ENCODE data around the gene SLC25A28.

SLC25A28 gene

GRCh38 chr10:99656199-99657064 lies 36.2 kb upstream of the SLC25A28 start:
- H3K9ac ChIP-seq (ENCODE audit: low read depth in 1 of 2, low read length in 2 of 2), result no peak overlapping the region
- H3K4me1 ChIP-seq (ENCODE audit: control insufficient read depth in 1 of 2, insufficient read depth in 2 of 2, low read length in 2 of 2), result peaks cover 5 to 20% of the 10 kb centered on the region in 2 donors
- H3K27ac ChIP-seq (ENCODE audit: low read depth, low read length), result no peak overlapping the region
- H3K27me3 ChIP-seq (ENCODE audit: control insufficient read depth in 1 of 2, insufficient read depth in 2 of 2, low read length in 2 of 2), result no peaks in the 10 kb centered on the region
- H3K4me3 ChIP-seq (ENCODE audit: low read depth in 1 of 2, low read length in 2 of 2), result no peak overlapping the region
- H3K9me3 ChIP-seq (ENCODE audit: control insufficient read depth in 1 of 2, low read length in 2 of 2), result no peaks in the 10 kb centered on the region
- H3K36me3 ChIP-seq (ENCODE audit: control insufficient read depth in 1 of 2, insufficient read depth in 2 of 2, low read length in 2 of 2), result no peaks in the 10 kb centered on the region

- Histone ChIP-seq H3K9ac (ENCODE audit: low read depth in 1 of 2, low read length in 2 of 2) (no peak overlapping the region), H3K4me1 (ENCODE audit: control insufficient read depth in 1 of 2, insufficient read depth in 2 of 2, low read length in 2 of 2) (peaks cover 4 to 5% of the 10 kb centered on the region in 2 donors), H3K36me3 (ENCODE audit: control insufficient read depth in 1 of 2, insufficient read depth in 2 of 2, low read length in 2 of 2) (no peaks in the 10 kb centered on the region), H3K27me3 (ENCODE audit: control insufficient read depth in 1 of 2, insufficient read depth in 2 of 2, low read length in 2 of 2) (peaks cover 0 to 3% of the 10 kb centered on the region in 2 donors), H3K4me3 (ENCODE audit: low read depth in 1 of 2, low read length in 2 of 2) (no peak overlapping the region), H3K9me3 (ENCODE audit: control insufficient read depth in 1 of 2, low read length in 2 of 2) (no peaks in the 10 kb centered on the region), H3K27ac (ENCODE audit: low read depth, low read length) (no peak overlapping the region)
Observed at GRCh38 chr10:99654390-99655175, 34.3 kb upstream of the SLC25A28 start.

GRCh38 chr10:99652800-99653390 lies 32.7 kb upstream of the SLC25A28 start:
- H3K4me1 ChIP-seq (ENCODE audit: control insufficient read depth in 1 of 2, insufficient read depth in 2 of 2, low read length in 2 of 2), result no peaks in the 10 kb centered on the region
- H3K9me3 ChIP-seq (ENCODE audit: control insufficient read depth in 1 of 2, low read length in 2 of 2), result no peaks in the 10 kb centered on the region
- no peak overlapping the region for H3K4me3 ChIP-seq (ENCODE audit: low read depth in 1 of 2, low read length in 2 of 2)
- no peaks in the 10 kb centered on the region for H3K36me3 ChIP-seq (ENCODE audit: control insufficient read depth in 1 of 2, insufficient read depth in 2 of 2, low read length in 2 of 2)
- no peak overlapping the region for H3K27ac ChIP-seq (ENCODE audit: low read depth, low read length)
- no peak overlapping the region for H3K9ac ChIP-seq (ENCODE audit: low read depth in 1 of 2, low read length in 2 of 2)
- peaks cover 0 to 3% of the 10 kb centered on the region in 2 donors for H3K27me3 ChIP-seq (ENCODE audit: control insufficient read depth in 1 of 2, insufficient read depth in 2 of 2, low read length in 2 of 2)

GRCh38 chr10:99648717-99649116 lies 28.5 kb upstream of the SLC25A28 start:
- H3K4me1 ChIP-seq (ENCODE audit: control insufficient read depth in 1 of 2, insufficient read depth in 2 of 2, low read length in 2 of 2), result no peaks in the 10 kb centered on the region
- H3K27me3 ChIP-seq (ENCODE audit: control insufficient read depth in 1 of 2, insufficient read depth in 2 of 2, low read length in 2 of 2), result peaks cover 0 to 3% of the 10 kb centered on the region in 2 donors
- H3K9me3 ChIP-seq (ENCODE audit: control insufficient read depth in 1 of 2, low read length in 2 of 2), result no peaks in the 10 kb centered on the region
- H3K27ac ChIP-seq (ENCODE audit: low read depth, low read length), result no peak overlapping the region
- no peak overlapping the region for H3K4me3 ChIP-seq (ENCODE audit: low read depth in 1 of 2, low read length in 2 of 2)
- no peak overlapping the region for H3K9ac ChIP-seq (ENCODE audit: low read depth in 1 of 2, low read length in 2 of 2)
- no peaks in the 10 kb centered on the region for H3K36me3 ChIP-seq (ENCODE audit: control insufficient read depth in 1 of 2, insufficient read depth in 2 of 2, low read length in 2 of 2)

GRCh38 chr10:99647601-99648151 lies 27.4 kb upstream of the SLC25A28 start:
- Histone ChIP-seq H3K9me3 (ENCODE audit: control insufficient read depth in 1 of 2, low read length in 2 of 2) (no peaks in the 10 kb centered on the region), H3K9ac (ENCODE audit: low read depth in 1 of 2, low read length in 2 of 2) (no peak overlapping the region), H3K27ac (ENCODE audit: low read depth, low read length) (no peak overlapping the region), H3K36me3 (ENCODE audit: control insufficient read depth in 1 of 2, insufficient read depth in 2 of 2, low read length in 2 of 2) (no peaks in the 10 kb centered on the region), H3K4me1 (ENCODE audit: control insufficient read depth in 1 of 2, insufficient read depth in 2 of 2, low read length in 2 of 2) (no peaks in the 10 kb centered on the region), H3K27me3 (ENCODE audit: control insufficient read depth in 1 of 2, insufficient read depth in 2 of 2, low read length in 2 of 2) (peaks cover 0 to 3% of the 10 kb centered on the region in 2 donors), H3K4me3 (ENCODE audit: low read depth in 1 of 2, low read length in 2 of 2) (no peak overlapping the region)

- H3K4me1 ChIP-seq (ENCODE audit: control insufficient read depth in 1 of 2, insufficient read depth in 2 of 2, low read length in 2 of 2), result no peaks in the 10 kb centered on the region
- no peak overlapping the region for H3K27ac ChIP-seq (ENCODE audit: low read depth, low read length)
- no peak overlapping the region for H3K9ac ChIP-seq (ENCODE audit: low read depth in 1 of 2, low read length in 2 of 2)
- no peak overlapping the region for H3K4me3 ChIP-seq (ENCODE audit: low read depth in 1 of 2, low read length in 2 of 2)
- no peaks in the 10 kb centered on the region for H3K36me3 ChIP-seq (ENCODE audit: control insufficient read depth in 1 of 2, insufficient read depth in 2 of 2, low read length in 2 of 2)
- no peaks in the 10 kb centered on the region for H3K9me3 ChIP-seq (ENCODE audit: control insufficient read depth in 1 of 2, low read length in 2 of 2)
- H3K27me3 ChIP-seq (ENCODE audit: control insufficient read depth in 1 of 2, insufficient read depth in 2 of 2, low read length in 2 of 2), result no peaks in the 10 kb centered on the region
Observed at GRCh38 chr10:99633832-99634231, 13.6 kb upstream of the SLC25A28 start.

GRCh38 chr10:99631496-99631895 lies 11.3 kb upstream of the SLC25A28 start:
- H3K9me3 ChIP-seq (ENCODE audit: control insufficient read depth in 1 of 2, low read length in 2 of 2), result no peaks in the 10 kb centered on the region
- no peak overlapping the region for H3K27ac ChIP-seq (ENCODE audit: low read depth, low read length)
- no peaks in the 10 kb centered on the region for H3K27me3 ChIP-seq (ENCODE audit: control insufficient read depth in 1 of 2, insufficient read depth in 2 of 2, low read length in 2 of 2)
- H3K9ac ChIP-seq (ENCODE audit: low read depth in 1 of 2, low read length in 2 of 2), result no peak overlapping the region
- H3K4me3 ChIP-seq (ENCODE audit: low read depth in 1 of 2, low read length in 2 of 2), result no peak overlapping the region
- H3K36me3 ChIP-seq (ENCODE audit: control insufficient read depth in 1 of 2, insufficient read depth in 2 of 2, low read length in 2 of 2), result no peaks in the 10 kb centered on the region
- no peaks in the 10 kb centered on the region for H3K4me1 ChIP-seq (ENCODE audit: control insufficient read depth in 1 of 2, insufficient read depth in 2 of 2, low read length in 2 of 2)

GRCh38 chr10:99630991-99631390 lies 10.8 kb upstream of the SLC25A28 start:
- Histone ChIP-seq H3K4me3 (ENCODE audit: low read depth in 1 of 2, low read length in 2 of 2) (no peak overlapping the region), H3K4me1 (ENCODE audit: control insufficient read depth in 1 of 2, insufficient read depth in 2 of 2, low read length in 2 of 2) (no peaks in the 10 kb centered on the region), H3K27me3 (ENCODE audit: control insufficient read depth in 1 of 2, insufficient read depth in 2 of 2, low read length in 2 of 2) (no peaks in the 10 kb centered on the region), H3K9me3 (ENCODE audit: control insufficient read depth in 1 of 2, low read length in 2 of 2) (no peaks in the 10 kb centered on the region), H3K9ac (ENCODE audit: low read depth in 1 of 2, low read length in 2 of 2) (no peak overlapping the region), H3K27ac (ENCODE audit: low read depth, low read length) (no peak overlapping the region), H3K36me3 (ENCODE audit: control insufficient read depth in 1 of 2, insufficient read depth in 2 of 2, low read length in 2 of 2) (no peaks in the 10 kb centered on the region)

GRCh38 chr10:99630433-99630832 lies 10.2 kb upstream of the SLC25A28 start:
- H3K9ac ChIP-seq (ENCODE audit: low read depth in 1 of 2, low read length in 2 of 2), result no peak overlapping the region
- no peaks in the 10 kb centered on the region for H3K27me3 ChIP-seq (ENCODE audit: control insufficient read depth in 1 of 2, insufficient read depth in 2 of 2, low read length in 2 of 2)
- no peaks in the 10 kb centered on the region for H3K36me3 ChIP-seq (ENCODE audit: control insufficient read depth in 1 of 2, insufficient read depth in 2 of 2, low read length in 2 of 2)
- H3K4me3 ChIP-seq (ENCODE audit: low read depth in 1 of 2, low read length in 2 of 2), result no peak overlapping the region
- no peaks in the 10 kb centered on the region for H3K9me3 ChIP-seq (ENCODE audit: control insufficient read depth in 1 of 2, low read length in 2 of 2)
- H3K4me1 ChIP-seq (ENCODE audit: control insufficient read depth in 1 of 2, insufficient read depth in 2 of 2, low read length in 2 of 2), result no peaks in the 10 kb centered on the region
- H3K27ac ChIP-seq (ENCODE audit: low read depth, low read length), result no peak overlapping the region

GRCh38 chr10:99629625-99629978 lies 9.4 kb upstream of the SLC25A28 start:
- H3K36me3 ChIP-seq (ENCODE audit: control insufficient read depth in 1 of 2, insufficient read depth in 2 of 2, low read length in 2 of 2), result no peaks in the 10 kb centered on the region
- no peak overlapping the region for H3K4me3 ChIP-seq (ENCODE audit: low read depth in 1 of 2, low read length in 2 of 2)
- H3K9me3 ChIP-seq (ENCODE audit: control insufficient read depth in 1 of 2, low read length in 2 of 2), result no peaks in the 10 kb centered on the region
- no peaks in the 10 kb centered on the region for H3K4me1 ChIP-seq (ENCODE audit: control insufficient read depth in 1 of 2, insufficient read depth in 2 of 2, low read length in 2 of 2)
- H3K27me3 ChIP-seq (ENCODE audit: control insufficient read depth in 1 of 2, insufficient read depth in 2 of 2, low read length in 2 of 2), result no peaks in the 10 kb centered on the region
- no peak overlapping the region for H3K9ac ChIP-seq (ENCODE audit: low read depth in 1 of 2, low read length in 2 of 2)
- no peak overlapping the region for H3K27ac ChIP-seq (ENCODE audit: low read depth, low read length)

Data from duodenal mucosa (tissue), 2 donors.